COLO668 (cell line): ENCODE results near the gene SLC13A2.

Experiments used
- DNase-seq: peaks from one replicate; lab custom pipeline; 2025; ENCODE audit not compliant: unreplicated experiment; lab: John Stamatoyannopoulos, UW

Gene SLC13A2

DNA sequence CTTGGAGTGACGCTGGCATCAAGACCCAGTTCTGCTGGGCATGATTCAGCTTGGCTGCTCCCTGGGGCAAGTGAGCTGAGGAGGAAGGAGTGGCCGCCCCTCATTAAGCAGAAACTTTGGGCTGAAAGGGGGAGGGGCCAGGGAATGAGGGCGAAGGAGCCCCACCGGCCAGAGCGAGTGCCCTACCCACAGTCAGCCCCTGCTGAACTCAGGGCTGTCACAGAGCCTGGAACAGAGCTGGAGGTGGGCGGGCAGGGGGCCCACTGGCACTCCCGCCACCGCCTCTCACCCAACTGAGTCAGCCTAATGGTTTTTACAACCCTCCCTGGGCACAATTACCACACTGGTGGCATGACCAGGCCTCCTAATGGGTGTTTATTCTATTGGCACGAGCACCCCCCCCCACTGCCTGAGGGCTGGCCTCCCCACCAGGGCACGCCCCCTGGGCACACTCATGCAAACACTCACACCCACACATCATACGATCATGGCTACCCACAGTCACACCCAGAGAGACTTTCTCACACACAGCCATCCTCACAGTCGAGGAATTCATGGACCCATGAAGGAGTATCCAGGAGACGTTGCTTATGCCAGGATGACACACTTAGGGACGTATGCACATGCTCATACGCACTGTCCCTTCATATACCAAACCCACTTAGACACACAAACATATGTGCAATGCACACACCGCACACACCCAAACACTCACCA lies 59.8 kb downstream of the SLC13A2 start:
- no peak for DNase-seq

DNA sequence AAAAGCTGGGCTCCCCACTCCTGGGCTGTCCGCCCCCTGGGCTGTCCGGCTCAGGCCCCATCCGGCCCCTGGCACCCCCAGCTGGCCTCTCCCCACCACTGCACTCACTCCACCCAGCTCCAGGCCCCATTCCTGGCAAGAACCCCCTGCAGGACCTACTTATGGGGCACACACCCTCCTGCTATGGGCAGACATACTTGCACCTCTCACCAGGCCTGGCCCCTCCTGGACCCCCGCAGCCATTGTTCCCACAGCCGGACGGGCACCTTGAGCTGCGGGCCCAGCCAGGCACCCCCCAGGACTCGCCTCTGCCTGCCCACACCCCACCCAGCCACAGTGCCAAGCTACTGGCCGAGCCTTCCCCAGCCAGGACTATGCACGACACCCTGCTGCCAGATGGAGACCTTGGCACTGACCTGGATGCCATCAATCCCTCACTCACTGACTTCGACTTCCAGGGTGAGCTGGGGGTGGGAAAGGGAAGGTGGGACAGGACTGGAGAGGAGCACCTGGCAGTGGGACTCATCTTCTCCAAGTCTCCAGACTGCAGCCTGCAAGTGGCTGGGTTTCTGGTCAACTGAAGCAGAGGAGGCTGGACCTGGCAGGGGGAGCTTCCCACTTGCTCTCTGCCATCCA lies 61.4 kb downstream of the SLC13A2 start:
- no peak for DNase-seq

DNA sequence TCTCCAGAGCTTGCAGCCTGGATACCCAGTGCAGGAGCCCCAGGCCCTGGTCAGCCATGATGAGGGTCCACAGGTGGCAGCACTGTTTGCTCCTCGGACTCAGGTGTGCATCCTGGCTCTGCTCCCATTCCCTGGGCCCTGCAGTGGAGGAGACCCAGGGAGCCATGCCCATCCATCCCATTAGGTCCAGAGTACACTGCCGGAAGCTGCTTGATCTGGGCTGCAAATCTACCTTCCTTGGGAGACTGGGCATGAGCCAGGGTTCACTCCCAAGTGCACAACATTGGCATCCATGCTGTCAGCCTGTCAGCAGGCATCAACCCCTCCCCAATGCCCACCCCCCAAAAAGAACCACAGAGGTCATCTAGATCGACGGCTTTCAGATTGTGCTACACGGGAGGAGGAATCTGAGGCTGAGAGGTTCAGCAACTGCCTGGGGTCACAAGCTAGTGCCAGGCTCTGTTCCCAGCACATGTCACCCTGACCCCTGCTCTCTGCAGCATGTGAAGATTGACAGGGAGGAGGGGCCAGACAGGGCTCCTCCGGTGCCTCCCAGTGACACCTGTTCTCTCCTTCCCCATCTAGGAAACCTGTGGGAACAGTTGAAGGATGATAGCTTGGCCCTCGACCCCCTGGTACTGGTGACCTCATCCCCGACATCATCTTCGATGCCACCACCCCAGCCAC lies 63.2 kb downstream of the SLC13A2 start:
- DNase-seq = no peak

DNA sequence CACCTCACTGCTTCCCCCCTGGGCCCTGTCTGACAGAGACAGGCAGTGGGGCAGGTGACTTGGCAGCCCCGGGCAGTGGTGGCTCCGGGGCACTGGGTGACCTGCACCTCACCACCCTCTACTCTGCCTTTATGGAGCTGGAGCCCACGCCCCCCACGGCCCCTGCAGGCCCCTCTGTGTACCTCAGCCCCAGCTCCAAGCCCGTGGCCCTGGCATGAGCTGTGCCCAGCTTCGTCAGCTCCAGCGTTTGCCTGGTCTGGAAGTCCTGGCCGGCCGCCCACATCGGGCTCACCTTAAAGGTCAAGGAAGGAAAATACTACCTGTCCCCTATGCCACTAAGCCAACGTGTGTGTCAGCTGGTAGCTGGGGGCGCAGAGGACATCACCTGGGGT lies 63.8 kb downstream of the SLC13A2 start:
- DNase-seq = no peak

DNA sequence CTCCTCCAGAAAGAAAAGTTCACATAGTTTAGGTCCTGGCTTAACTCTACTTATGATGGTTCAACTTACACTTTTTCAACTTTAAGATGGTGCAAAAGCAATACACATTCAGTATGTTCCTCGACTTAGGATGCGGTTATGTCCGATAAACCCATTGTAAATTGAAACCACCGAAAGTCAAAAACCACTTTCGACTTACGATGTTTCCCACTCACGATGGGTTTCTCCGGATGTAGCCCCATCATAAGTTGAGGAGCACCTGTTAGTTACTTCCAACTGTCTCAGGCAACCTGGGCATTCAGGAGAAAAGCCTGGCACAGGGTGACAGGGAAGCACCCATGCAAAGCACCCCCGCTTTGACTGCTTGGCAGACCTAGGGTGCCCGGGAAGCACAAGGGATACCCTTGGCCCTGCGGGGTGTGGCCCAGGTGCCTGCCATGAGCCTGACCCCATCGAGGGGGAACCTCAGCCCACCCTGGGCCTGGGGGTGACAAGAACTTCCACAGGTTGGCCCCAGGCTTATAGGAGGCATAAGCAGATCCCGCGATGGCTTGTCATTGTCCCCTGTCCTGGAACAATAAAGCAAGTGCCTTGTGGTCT lies 65.0 kb downstream of the SLC13A2 start:
- DNase-seq = no peak

DNA sequence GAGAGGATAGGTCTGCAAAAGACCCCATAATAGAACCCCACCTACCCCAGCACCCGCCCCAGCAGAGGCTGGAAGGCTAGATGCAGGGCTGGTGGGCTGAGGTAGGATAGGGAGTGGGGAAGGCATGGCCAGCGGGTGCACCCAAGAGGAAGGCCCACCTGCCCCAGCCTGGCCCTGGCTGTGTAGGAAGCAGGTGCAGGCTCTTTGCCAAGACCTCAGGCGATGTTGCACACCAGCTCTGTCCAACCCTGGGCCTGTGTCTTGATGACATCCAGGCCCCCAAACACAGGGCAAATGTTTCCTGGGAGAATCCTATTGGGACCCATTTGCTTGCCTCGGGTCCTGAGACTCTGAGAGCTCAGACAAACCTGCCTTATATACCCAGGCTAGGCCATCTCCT lies 66.8 kb downstream of the SLC13A2 start:
- DNase-seq = no peak

DNA sequence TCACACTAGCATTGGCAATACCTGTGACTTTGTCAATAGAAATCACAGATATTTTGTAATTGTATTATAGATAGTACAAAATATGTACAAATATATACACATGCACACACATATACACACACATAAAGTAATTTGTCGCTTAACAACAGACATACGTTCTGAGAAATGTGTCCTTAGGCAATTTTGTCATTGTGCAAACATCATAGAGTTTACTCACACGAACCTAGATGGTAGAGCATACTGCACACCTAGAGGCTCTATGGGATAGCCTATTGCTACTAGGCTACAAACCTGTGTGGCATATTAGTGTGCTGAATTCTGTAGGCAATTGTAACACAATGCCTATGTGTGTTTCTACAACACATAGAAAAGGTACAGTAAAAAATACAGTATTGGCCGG lies 68.0 kb downstream of the SLC13A2 start:
- DNase-seq = no peak

DNA sequence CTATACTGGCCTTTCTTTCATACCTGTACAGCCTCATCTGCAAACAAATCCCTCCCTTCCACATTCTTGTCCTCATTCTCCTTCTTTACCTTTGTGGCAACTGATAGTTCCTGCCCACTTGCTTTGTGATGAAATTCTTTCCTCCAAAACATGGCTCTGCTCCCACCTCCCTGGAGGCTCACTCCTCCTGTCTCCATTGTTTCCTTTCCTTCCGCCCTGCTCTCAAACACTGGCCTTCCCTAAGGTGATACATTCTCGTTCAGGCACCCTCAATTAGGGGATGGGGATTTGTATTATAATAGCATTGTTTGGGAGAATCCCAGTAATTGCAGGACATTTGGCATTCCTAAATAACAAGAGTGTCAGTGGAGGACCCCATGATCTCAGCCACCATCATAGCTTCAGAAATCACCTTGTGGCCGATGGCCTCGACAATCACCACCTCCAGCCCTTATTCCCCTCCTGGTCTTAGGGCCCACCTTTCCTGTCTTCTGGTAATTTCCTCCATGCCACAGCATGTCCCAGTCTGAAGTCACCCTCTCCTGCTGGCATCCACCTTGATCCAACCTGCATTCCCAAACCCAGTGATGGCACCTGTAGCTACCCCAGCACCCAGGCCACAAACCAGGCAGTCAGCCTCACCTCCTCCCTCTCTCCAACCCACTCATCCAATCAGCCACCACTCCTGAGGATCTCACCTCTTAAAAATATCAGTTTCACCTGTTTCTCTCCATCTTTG lies 71.1 kb downstream of the SLC13A2 start:
- no peak for DNase-seq

DNA sequence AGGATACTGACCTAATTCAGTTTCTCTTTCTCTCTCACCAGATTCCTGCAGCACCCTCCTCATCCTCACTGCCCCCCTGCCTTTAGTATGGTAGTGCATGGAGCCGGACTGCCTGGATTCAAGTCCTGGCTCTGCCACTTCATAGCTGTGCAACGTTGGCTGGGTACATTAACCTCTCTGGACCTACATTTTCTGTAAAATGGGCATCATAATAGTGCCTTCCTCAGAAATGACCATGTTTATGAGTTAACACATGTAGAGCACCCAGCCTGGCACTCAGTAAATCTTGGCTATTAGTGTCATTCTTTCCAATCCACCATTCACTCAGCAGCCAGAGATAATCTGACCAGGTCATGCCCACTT lies 71.7 kb downstream of the SLC13A2 start:
- DNase-seq = no peak

DNA sequence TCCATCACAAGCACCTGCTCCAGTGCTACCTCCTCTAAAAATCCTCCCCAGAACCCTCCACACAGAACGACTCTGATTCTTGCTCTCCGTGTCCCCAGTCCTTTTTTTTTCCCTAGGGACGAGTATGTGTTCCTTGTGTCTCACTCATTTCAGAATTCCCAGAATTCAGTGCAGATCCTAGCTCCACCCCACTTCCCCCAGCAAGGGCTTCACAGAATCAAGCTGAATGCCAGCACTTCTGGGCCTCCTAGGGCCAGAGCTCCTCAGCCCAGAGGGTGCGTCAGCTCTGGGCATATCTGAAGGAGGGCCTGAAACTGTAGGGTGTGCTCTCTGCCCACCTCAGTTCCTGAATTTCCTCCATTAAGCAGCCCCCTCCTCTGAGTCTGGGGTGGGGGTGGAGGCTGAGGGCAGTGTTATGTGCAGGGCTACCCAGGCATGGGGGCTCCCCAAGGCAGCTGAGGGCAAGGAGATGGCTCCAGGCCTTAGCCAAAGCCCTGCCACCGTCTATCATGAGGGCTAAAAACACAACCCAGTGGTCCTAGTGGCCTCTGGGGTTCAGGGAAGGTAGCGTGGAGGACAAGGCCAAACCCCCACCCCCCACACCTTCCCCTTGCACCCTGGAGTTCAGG lies 72.5 kb downstream of the SLC13A2 start:
- DNase-seq = no peak

DNA sequence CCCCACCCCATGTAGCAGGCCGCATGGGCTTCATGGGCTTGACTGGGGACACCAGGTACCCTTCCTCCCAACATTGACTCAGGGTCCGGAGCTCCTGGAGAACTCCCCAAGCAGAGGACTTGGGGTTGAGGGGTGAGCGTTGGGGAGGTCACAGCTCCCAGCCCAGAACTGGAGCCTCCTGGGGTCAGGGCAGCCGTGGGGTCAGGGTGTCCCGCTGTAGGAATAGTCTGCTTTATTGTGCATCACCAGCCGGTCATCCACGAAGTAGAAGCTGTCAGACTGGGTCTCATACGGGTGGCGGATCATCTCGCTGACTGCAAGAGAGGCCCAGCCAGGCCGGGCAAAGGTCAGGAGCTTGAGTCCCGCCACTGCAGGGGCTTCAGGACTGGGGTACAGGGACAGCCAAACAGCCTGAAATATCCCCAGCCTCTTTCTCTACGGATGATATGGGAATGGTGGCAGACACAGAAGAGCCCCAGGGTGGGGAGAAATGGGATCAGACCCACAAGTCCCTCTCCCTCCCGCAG lies 73.7 kb downstream of the SLC13A2 start:
- no peak for DNase-seq
